HG03025 (cell line): Measurements from ENCODE around the gene RUNX1.
"Not testable (repeated sequence)": the region's sequence is repeated elsewhere in the genome, so short reads cannot be mapped to it uniquely, and the experiment has no call there.

Experiments used
- ATAC-seq: cut with Tn5 transposase; IDR thresholded peaks from one replicate; pipeline ENCODE4 v1.9.1; 2021; ENCODE audit warnings: mild to moderate bottlenecking, moderate library complexity; ENCODE audit not compliant: unreplicated experiment, low FRiP score

The RUNX1 gene

DNA sequence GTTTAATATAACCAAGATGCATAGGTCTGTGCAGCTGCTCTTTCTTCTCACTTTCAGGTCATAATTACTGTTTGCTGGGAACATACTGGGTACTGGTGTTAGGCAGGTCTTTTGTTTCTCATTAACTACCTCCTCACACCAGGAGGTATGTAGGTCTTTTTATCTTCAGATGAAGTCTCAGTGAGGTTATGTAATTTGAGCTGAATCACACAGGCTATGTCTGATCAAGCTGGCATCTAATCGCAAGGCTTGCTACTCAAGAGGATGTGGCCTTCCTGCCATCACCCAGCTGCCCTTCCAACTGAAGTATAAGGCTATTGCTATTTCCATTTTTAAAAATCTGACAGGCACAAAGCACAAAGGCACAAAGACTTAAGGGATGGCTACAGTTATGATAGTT lies 96.4 kb downstream of the RUNX1 start:
- no peak for ATAC-seq

GRCh38 chr21:34951868-34952267 lies 97.2 kb downstream of the RUNX1 start:
- ATAC-seq, result not testable (repeated sequence)

DNA sequence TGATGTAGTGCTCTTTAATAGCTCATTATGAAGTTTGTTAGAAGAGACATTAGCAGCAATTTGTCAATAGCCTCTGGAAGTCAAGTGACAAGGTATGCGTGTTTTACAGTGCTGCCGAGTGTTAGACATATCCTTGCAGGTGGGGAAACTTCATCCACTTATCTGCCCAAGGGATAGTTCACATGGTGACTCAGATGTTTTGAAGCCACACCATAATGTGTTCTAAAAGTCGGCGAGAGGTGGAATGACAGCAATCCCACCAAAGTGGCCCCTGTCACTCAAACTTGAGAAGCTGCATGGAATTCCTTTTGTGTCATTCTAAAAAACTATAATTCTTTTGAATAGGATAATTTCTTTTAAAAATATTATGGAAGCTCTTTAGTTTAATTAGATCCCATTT lies 98.1 kb downstream of the RUNX1 start:
- no peak for ATAC-seq

- ATAC-seq, result no peak
Measured at GRCh38 chr21:34949499-34949898, 99.6 kb downstream of the RUNX1 start.

DNA sequence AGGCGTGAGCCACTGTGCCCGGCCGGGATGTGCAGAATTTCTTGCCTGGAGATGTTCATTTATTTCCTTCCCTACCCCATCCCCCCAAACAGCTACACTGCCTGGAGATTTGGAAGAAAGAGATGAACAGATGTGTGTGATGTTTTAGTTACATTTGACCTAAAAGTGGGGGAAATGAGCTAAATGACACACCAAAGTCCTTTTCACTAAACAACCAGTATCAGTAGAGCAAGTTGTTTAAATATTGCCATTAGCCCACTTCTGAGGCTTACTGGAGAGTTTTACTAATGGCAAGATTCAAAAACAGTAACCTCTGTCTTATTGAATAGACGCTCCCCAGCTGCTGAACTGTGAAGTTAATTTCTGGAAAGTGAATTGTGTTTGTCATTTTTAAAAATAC lies 100.1 kb downstream of the RUNX1 start:
- ATAC-seq, result no peak

DNA sequence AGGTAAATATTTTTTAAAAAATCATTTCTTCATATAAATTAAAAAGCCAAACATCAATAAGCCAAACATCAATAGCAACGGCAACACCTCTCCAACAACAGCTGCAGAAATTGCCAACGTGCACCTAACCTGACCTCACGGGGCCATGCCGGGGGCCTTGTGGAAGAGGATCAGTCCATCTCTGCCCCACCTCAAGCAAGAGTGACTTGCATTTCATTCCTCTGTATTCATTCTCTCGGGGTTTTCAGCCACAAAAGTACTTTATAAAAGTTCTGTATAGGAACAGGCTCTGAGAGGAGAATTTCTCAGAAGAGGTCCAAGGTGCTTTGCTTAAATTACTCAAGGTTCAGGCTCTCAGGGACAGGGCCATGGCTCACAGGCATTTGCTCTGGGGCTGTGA lies 100.9 kb downstream of the RUNX1 start:
- ATAC-seq, result no peak

GRCh38 chr21:34946916-34947534 lies 102.1 kb downstream of the RUNX1 start:
- ATAC-seq, result no peak

DNA sequence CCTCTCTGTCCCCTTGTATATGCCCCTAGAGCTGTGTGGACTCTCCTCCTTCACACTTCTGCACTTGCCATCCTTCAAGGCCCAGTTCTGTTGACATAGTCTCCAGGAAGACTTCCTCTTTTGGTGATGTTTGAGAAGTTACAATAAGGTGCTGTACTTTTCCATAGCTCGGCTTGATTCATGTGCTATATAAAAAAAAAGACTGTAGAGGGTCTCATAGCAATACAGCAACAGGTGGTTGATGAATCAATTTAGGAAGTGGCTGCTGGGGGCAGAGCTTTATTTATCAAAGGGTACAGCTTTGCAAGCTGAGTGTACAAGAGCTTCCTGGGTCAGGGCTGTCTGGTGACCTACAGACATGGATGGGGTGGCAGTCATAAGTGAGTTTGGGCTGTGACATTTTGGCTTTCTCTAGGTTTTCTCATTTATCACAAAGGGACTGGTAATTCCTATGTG lies 102.7 kb downstream of the RUNX1 start:
- no peak for ATAC-seq

- no peak for ATAC-seq
Measured at GRCh38 chr21:34945288-34945687, 103.8 kb downstream of the RUNX1 start.

GRCh38 chr21:34944015-34944755 lies 104.9 kb downstream of the RUNX1 start:
- no peak for ATAC-seq

DNA sequence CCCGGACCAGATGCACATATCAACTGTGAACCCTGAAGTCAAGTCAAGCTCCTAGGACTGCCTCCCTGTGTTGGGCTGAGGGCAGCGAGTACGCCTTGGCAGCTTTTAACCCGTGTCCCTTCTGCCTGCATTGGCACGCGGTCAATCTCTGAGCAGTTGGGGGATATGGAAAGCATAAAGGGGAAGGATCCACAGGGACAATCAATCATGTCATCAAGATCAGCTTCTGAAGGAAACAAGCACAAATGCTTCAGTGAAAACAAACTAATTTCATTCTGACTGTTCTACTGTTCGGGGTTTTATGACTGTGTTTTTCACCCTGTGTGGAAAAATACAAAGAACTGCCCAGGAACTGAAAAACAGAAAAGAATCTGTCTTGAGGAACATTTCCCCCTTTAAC lies 106.2 kb downstream of the RUNX1 start:
- no peak for ATAC-seq

DNA sequence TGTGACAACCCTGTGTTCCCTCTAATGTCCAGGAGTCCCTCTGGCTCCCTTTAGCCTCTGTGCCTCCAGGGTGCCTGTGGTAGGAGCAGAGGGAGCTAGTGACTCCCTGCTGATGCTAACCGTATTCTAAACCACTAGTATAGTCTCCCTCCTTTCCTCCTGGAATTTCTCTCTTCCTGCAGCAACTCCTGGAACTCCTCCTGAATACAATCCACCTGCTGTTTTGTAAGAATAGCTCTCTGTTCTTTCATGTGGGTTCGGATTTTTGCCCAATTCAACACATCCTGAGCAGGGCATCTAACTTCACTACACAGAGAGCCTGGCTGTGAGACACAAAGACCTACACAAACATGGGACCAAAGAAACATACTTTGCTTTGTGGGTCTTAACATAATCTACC lies 107.9 kb downstream of the RUNX1 start:
- ATAC-seq, result no peak

DNA sequence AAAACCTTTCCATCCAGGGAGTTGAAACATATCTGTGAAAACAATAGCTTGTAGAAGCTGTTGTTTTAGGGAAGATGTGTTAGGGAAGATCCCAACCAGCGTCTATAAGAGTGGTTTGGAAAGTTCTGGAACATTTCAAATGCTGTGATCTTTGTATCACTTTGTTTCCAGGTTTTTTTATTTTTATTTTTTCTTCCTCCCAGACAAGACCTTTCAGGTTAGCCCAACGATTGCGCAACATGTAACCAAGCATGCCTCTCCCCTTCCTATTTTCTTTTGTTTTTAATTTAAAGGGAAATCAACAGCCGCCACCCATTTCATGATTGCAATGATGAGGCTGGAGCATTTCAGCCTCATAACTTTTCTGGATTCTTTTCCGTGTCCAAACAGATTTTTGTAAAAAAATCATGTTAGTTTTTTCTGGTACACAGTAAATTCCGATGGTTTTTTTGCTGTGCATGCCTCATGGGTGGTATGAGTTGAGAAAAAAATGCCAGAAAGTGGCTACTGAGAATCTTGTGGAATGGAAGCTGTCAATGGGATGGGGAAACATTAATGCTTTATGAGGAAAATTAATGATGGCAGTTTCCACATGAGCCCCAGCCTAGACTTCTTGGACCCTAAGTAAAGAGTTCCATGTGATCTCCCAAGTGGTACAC lies 109.3 kb downstream of the RUNX1 start:
- ATAC-seq, result no peak

- ATAC-seq, result no peak
Measured at GRCh38 chr21:34938089-34938764, 110.9 kb downstream of the RUNX1 start.

GRCh38 chr21:34936883-34937563 lies 112.1 kb downstream of the RUNX1 start:
- ATAC-seq, result no peak

DNA sequence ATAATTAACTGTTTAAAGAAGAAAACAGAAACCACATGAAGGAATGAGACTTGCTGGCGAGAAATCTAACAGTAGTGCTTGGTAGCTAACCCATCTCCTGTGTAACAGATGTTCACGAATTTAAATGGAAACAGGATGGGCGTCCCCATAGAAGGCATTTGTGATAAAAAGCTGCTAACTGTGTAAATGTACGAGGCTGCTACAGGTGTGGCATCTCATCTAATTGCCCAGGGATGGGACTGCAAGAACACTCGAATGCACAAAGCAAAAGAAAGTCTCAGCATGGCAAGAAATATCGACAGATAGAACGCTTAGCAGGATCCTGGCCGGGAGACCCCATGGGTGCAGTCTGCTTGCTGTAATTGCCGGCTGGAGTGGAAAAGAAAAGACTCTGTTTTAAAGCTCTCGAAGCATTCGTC lies 112.7 kb downstream of the RUNX1 start:
- ATAC-seq, result no peak

GRCh38 chr21:34935898-34936297 lies 113.2 kb downstream of the RUNX1 start:
- ATAC-seq, result no peak

- no peak for ATAC-seq
Measured at GRCh38 chr21:34935452-34935851, 113.7 kb downstream of the RUNX1 start.

- ATAC-seq, result no peak
Measured at GRCh38 chr21:34934350-34934749, 114.8 kb downstream of the RUNX1 start.

GRCh38 chr21:34933609-34934335 lies 115.3 kb downstream of the RUNX1 start:
- peak; percentile 53 for ATAC-seq
